ENCODE results near the gene IGFALS.

Gene IGFALS

GRCh38 chr16:1777375-1778199, 15.9 kb downstream of the IGFALS start:
- peaks cover 69% of the 10 kb centered on the region for H3K79me2 ChIP-seq (ENCODE audit: insufficient read depth, low read length)
- no peaks in the 10 kb centered on the region for H3K9me3 ChIP-seq (ENCODE audit: insufficient read depth, low read length, severe bottlenecking)
- peaks cover 44% of the 10 kb centered on the region for H3K4me1 ChIP-seq (ENCODE audit: insufficient read depth, low read length)
- no peak for ATAC-seq (ENCODE audit: insufficient read depth, low read depth)
- peaks cover 65% of the 10 kb centered on the region for H3K36me3 ChIP-seq (ENCODE audit: insufficient read depth, low read length)
- no peak overlapping the region for H3K4me3 ChIP-seq (ENCODE audit: low read depth in 1 of 2, low read length in 2 of 2)
- no peak overlapping the region for H2AFZ ChIP-seq (ENCODE audit: low read depth, low read length)
- no peaks in the 10 kb centered on the region for H3K27me3 ChIP-seq (ENCODE audit: insufficient read depth, low read length, poor library complexity)
- no peak for DNase-seq
- H3K9ac ChIP-seq (ENCODE audit: low read depth, low read length) = no peak overlapping the region
- H3K27ac ChIP-seq (ENCODE audit: low read length) = no peak overlapping the region
- TF ChIP-seq CTCF (IDR thresholded peaks at IDR 0.05; ENCODE audit: borderline replicate concordance, extremely low read depth, low read length, poor library complexity, severe bottlenecking) = no peak
- TF ChIP-seq EZH2 (IDR thresholded peaks at IDR 0.05; ENCODE audit: borderline replicate concordance, low read depth, low read length, severe bottlenecking) = no peak
- peaks cover 70% of the 10 kb centered on the region for H4K20me1 ChIP-seq (ENCODE audit: insufficient read depth, low read length)
- no peak overlapping the region for H3K4me2 ChIP-seq (ENCODE audit: insufficient read depth, low read length)

GRCh38 chr16:1776991-1777374, 16.5 kb downstream of the IGFALS start:
- Histone ChIP-seq H3K4me1 (ENCODE audit: insufficient read depth, low read length) (peaks cover 50% of the 10 kb centered on the region), H3K9me3 (ENCODE audit: insufficient read depth, low read length, severe bottlenecking) (no peaks in the 10 kb centered on the region), H3K9ac (ENCODE audit: low read depth, low read length) (no peak overlapping the region), H3K79me2 (ENCODE audit: insufficient read depth, low read length) (peaks cover 72% of the 10 kb centered on the region), H3K4me2 (ENCODE audit: insufficient read depth, low read length) (no peak overlapping the region), H3K27me3 (ENCODE audit: insufficient read depth, low read length, poor library complexity) (no peaks in the 10 kb centered on the region), H3K4me3 (ENCODE audit: low read depth in 1 of 2, low read length in 2 of 2) (no peak overlapping the region), H4K20me1 (ENCODE audit: insufficient read depth, low read length) (peaks cover 70% of the 10 kb centered on the region), H3K36me3 (ENCODE audit: insufficient read depth, low read length) (peaks cover 68% of the 10 kb centered on the region), H3K27ac (ENCODE audit: low read length) (no peak overlapping the region), H2AFZ (ENCODE audit: low read depth, low read length) (no peak overlapping the region)
- DNase-seq (no peak), ATAC-seq (ENCODE audit: insufficient read depth, low read depth) (no peak)
- TF ChIP-seq EZH2 (IDR thresholded peaks at IDR 0.05; ENCODE audit: borderline replicate concordance, low read depth, low read length, severe bottlenecking) (no peak), CTCF (IDR thresholded peaks at IDR 0.05; ENCODE audit: borderline replicate concordance, extremely low read depth, low read length, poor library complexity, severe bottlenecking) (no peak)

DNA sequence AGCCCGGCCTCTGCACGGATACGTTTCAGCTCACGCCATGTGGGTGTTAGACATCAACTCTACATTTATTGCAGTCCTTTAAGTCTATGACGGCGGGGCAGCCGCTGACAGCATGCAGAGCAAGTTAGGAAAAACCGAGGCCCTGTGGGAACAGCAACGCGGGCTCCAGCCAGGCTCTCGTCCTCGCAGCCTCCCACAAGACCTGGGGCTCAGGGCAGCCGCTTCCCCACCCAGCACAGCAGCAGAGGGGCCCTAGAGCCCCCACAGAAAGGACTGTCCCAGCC, 16.9 kb downstream of the IGFALS start:
- Histone ChIP-seq H3K27me3 (ENCODE audit: insufficient read depth, low read length, poor library complexity) (no peaks in the 10 kb centered on the region), H3K79me2 (ENCODE audit: insufficient read depth, low read length) (peaks cover 71% of the 10 kb centered on the region), H3K4me3 (ENCODE audit: low read depth in 1 of 2, low read length in 2 of 2) (no peak overlapping the region), H4K20me1 (ENCODE audit: insufficient read depth, low read length) (peaks cover 66% of the 10 kb centered on the region), H3K36me3 (ENCODE audit: insufficient read depth, low read length) (peaks cover 70% of the 10 kb centered on the region), H2AFZ (ENCODE audit: low read depth, low read length) (no peak overlapping the region), H3K9me3 (ENCODE audit: insufficient read depth, low read length, severe bottlenecking) (no peaks in the 10 kb centered on the region), H3K4me2 (ENCODE audit: insufficient read depth, low read length) (no peak overlapping the region), H3K4me1 (ENCODE audit: insufficient read depth, low read length) (peaks cover 50% of the 10 kb centered on the region), H3K9ac (ENCODE audit: low read depth, low read length) (no peak overlapping the region), H3K27ac (ENCODE audit: low read length) (no peak overlapping the region)
- TF ChIP-seq CTCF (IDR thresholded peaks at IDR 0.05; ENCODE audit: borderline replicate concordance, extremely low read depth, low read length, poor library complexity, severe bottlenecking) (no peak), EZH2 (IDR thresholded peaks at IDR 0.05; ENCODE audit: borderline replicate concordance, low read depth, low read length, severe bottlenecking) (no peak)
- DNase-seq (no peak), ATAC-seq (ENCODE audit: insufficient read depth, low read depth) (no peak)
